SK-N-SH (cell line): ENCODE measurements around the gene ASIC4. TPM values are rescaled to one million over a fixed set of nuclear protein-coding genes. Genes with fewer than 3 reads are reported as not detected.

Source experiments
- CTCF ChIA-PET: fragments of 300-600, 350-600 bp; formaldehyde crosslinking; extraction: SDS; loops from one replicate; lab custom pipeline; 2021; lab: Yijun Ruan, JAX
- POLR2A ChIA-PET: fragments of 350-600 bp; sonication (Branson Sonifier 250); formaldehyde crosslinking; extraction: SDS; loops from one replicate; lab custom pipeline; 2020; ENCODE audit warnings: antibody characterized with exemption, inconsistent platforms; lab: Yijun Ruan, JAX
- DNase-seq: peaks from one replicate; pipeline ENCODE4 v3.0.0; 2012
- H2AFZ ChIP-seq: fragments of 200-600 bp; sonication (generic); 2 replicates; pipeline ENCODE4 v1.8.1; 2016; ENCODE audit warnings: antibody characterized with exemption, mild to moderate bottlenecking, low read depth
- H3F3A ChIP-seq: fragments of 200-600 bp; sonication (generic); replicated peaks from 2 replicates; pipeline ENCODE3; 2016; ENCODE audit warnings: antibody characterized with exemption, mild to moderate bottlenecking; ENCODE audit not compliant: insufficient read depth
- H3K27ac ChIP-seq, 2 experiments: fragments of 200-500 bp in 1 of 2; fragments of 200-600 bp in 1 of 2; sonication (Bioruptor generic) in 1 of 2; sonication (generic), shearing (Covaris generic) in 1 of 2; 2 replicates each; pipeline versions ENCODE4 v1.5.1 to v1.6.1; 2014 to 2016; ENCODE audit warnings: low read depth in 2 of 2, inconsistent platforms in 1 of 2, low read length in 1 of 2, mild to moderate bottlenecking in 1 of 2, mixed read lengths in 1 of 2
- H3K27me3 ChIP-seq: fragments of 200-600 bp; sonication (generic), shearing (Covaris generic); 2 replicates; pipeline ENCODE4 v1.6.1; 2016; ENCODE audit warnings: mixed run types; ENCODE audit not compliant: insufficient read depth
- H3K36me3 ChIP-seq, 2 experiments: fragments of 200-500 bp in 1 of 2; fragments of 200-600 bp in 1 of 2; sonication (Bioruptor generic) in 1 of 2; sonication (generic) in 1 of 2; replicated peaks in 1 of 2; 2 replicates each; pipeline versions ENCODE3 to v1.5.1; 2014 to 2016; ENCODE audit warnings: low read length in 1 of 2, mild to moderate bottlenecking in 1 of 2; ENCODE audit not compliant: insufficient read depth in 2 of 2, control insufficient read depth in 1 of 2
- H3K4me1 ChIP-seq, 2 experiments: fragments of 200-500 bp in 1 of 2; fragments of 200-600 bp in 1 of 2; sonication (Bioruptor generic) in 1 of 2; sonication (generic), shearing (Covaris generic) in 1 of 2; 2 replicates each; pipeline versions ENCODE4 v1.5.1 to v1.6.1; 2014 to 2016; ENCODE audit warnings: low read depth in 1 of 2, low read length in 1 of 2, mixed run types in 1 of 2; ENCODE audit not compliant: insufficient read depth in 2 of 2, control insufficient read depth in 1 of 2
- H3K4me2 ChIP-seq: fragments of 200-600 bp; sonication (generic), shearing (Covaris generic); 2 replicates; pipeline ENCODE4 v1.6.1; 2017; ENCODE audit warnings: mixed run types
- H3K4me3 ChIP-seq, 2 experiments: fragments of 200-500 bp in 1 of 2; fragments of 200-600 bp in 1 of 2; sonication (Bioruptor generic) in 1 of 2; sonication (generic), shearing (Covaris generic) in 1 of 2; 2 replicates each; pipeline versions ENCODE4 v1.5.1 to v1.8.1; 2014 to 2016; ENCODE audit warnings: low read depth in 2 of 2, inconsistent platforms in 1 of 2, low read length in 1 of 2, mild to moderate bottlenecking in 1 of 2, mixed read lengths in 1 of 2, moderate library complexity in 1 of 2
- H3K79me2 ChIP-seq: fragments of 200-600 bp; sonication (generic); 2 replicates; pipeline ENCODE4 v1.8.1; 2017; ENCODE audit warnings: mild to moderate bottlenecking; ENCODE audit not compliant: insufficient read depth
- H3K9ac ChIP-seq: fragments of 200-600 bp; sonication (generic); 2 replicates; pipeline ENCODE4 v1.6.1; 2017; ENCODE audit warnings: mixed run types
- H3K9me2 ChIP-seq: fragments of 200-600 bp; sonication (generic); 2 replicates; pipeline ENCODE4 v1.6.1; 2017; ENCODE audit warnings: mixed run types
- H3K9me3 ChIP-seq: fragments of 200-600 bp; sonication (generic); 2 replicates; pipeline ENCODE4 v1.6.1; 2017; ENCODE audit warnings: mixed run types, mild to moderate bottlenecking, moderate library complexity
- H4K20me1 ChIP-seq: fragments of 200-600 bp; sonication (generic); 2 replicates; pipeline ENCODE4 v1.6.1; 2017; ENCODE audit warnings: mild to moderate bottlenecking, mixed run types; ENCODE audit not compliant: insufficient read depth
- ELF1 ChIP-seq: IDR thresholded peaks from 2 replicates; pipeline ENCODE4 v1.4.0; 2012
- EP300 ChIP-seq, 2 experiments: IDR thresholded peaks; 2 replicates each; pipeline versions ENCODE4 v1.4.0 to v1.6.1; 2012; ENCODE audit warnings: borderline replicate concordance in 1 of 2, low read depth in 1 of 2, low read length in 1 of 2
- EZH2phosphoT487 ChIP-seq: fragments of 200-600 bp; sonication (generic); IDR thresholded peaks from 2 replicates; pipeline ENCODE4 v1.6.1; 2017; ENCODE audit warnings: low read depth, mixed run types, mild to moderate bottlenecking, antibody characterized with exemption, moderate library complexity, borderline replicate concordance
- FOXJ3 ChIP-seq: sonication (generic); formaldehyde crosslinking; IDR thresholded peaks from 2 replicates; pipeline ENCODE4 v1.5.1; 2020; ENCODE audit warnings: mild to moderate bottlenecking, missing genetic modification reagents
- GATA2 ChIP-seq: sonication (generic); formaldehyde crosslinking; IDR thresholded peaks from 2 replicates; pipeline ENCODE4 v1.5.0; 2020; ENCODE audit warnings: mild to moderate bottlenecking, missing genetic modification reagents
- MXI1 ChIP-seq: IDR thresholded peaks from 2 replicates; pipeline ENCODE4 v1.6.1; 2012; ENCODE audit warnings: mild to moderate bottlenecking, low read depth, low read length, improper control_type of control experiment
- POLR2AphosphoS5 ChIP-seq: IDR thresholded peaks from 2 replicates; pipeline ENCODE4 v1.6.1; 2012; ENCODE audit warnings: low read depth, low read length
- RAD21 ChIP-seq: IDR thresholded peaks from 2 replicates; pipeline ENCODE4 v1.6.1; 2012; ENCODE audit warnings: mild to moderate bottlenecking, low read length
- RXRA ChIP-seq: IDR thresholded peaks from 2 replicates; pipeline ENCODE4 v1.4.0; 2012; ENCODE audit warnings: low read depth, mild to moderate bottlenecking, borderline replicate concordance
- SIN3A ChIP-seq: IDR thresholded peaks from 2 replicates; pipeline ENCODE4 v1.6.1; 2012; ENCODE audit warnings: low read depth, mild to moderate bottlenecking, low read length, moderate library complexity, borderline replicate concordance
- SMC3 ChIP-seq: IDR thresholded peaks from 2 replicates; pipeline ENCODE4 v1.6.1; 2012; ENCODE audit warnings: low read depth, low read length, improper control_type of control experiment
- WGBS: methylation state at CpG from one replicate; pipeline ENCODE4 v1.1.6; 2017; ENCODE audit warnings: low lambda C conversion rate; 5-methylcytosine and 5-hydroxymethylcytosine counted together
- polyA plus RNA-seq, 3 experiments: library from polyadenylated mRNA; depleted of rRNA; stranded (reverse); fragments of >200 nt; gene quantifications; 2 replicates each; pipeline ENCODE4 v1.2.3, GENCODE V29; 2012
- TF ChIP-seq, protein P1 (sequence below): IDR thresholded peaks from 2 replicates; pipeline ENCODE4; 2012
- TF ChIP-seq, protein P2 (sequence below): IDR thresholded peaks from 2 replicates; pipeline ENCODE4 v1.4.0; 2012; ENCODE audit warnings: low read depth, borderline replicate concordance
- TF ChIP-seq, protein P3 (sequence below): IDR thresholded peaks from 2 replicates; pipeline ENCODE4 v1.6.1; 2012; ENCODE audit warnings: mild to moderate bottlenecking, low read depth, low read length, moderate library complexity
- TF ChIP-seq, protein P4 (sequence below): IDR thresholded peaks from 2 replicates; pipeline ENCODE4 v1.4.0; 2012; ENCODE audit warnings: low read depth, borderline replicate concordance

ASIC4 gene
- polyA plus RNA-seq, 1 of the 3 experiments (the other 2 are of a cell fraction) = 0.05 TPM

DNA sequence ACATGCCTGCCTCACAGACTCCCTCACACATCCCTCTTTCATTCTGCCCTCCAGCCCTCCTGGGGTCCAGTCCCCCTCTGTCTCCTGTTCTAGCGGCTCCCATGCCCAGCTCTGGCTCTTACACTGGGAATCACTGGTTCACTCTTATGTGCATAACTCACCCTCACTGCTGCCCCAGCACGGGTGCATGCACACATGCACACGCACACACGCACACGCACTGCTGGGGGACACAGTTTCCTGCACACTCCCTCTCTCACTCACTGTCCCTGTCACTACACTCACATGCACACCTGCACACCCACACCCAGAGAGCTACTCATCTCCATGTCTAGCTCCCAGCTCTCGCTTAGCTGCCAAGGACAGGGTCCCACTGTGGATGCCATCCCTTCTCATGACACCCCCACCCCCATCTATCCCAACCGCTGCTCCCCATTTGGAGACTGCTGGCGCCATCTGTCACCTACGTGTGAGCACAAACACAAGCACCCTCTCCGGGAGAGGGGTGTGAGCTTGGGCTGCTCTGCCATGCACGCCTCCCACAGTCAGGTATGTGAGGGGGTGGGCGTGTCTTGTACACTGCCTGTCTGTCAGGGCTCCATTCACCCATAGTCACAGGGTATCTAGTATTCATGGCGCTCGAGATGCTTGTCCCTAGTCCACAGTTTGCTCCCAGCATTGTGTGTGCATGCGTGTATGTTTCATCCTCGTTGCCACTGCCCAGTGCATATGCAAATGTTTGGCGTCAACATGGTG lies 1.8 kb downstream of the ASIC4 start:
- no peak overlapping the region for H3K9ac ChIP-seq
- no peak overlapping the region for H3K4me2 ChIP-seq
- no peaks in the 10 kb centered on the region for H3K9me2 ChIP-seq
- H3K4me3 ChIP-seq = peak overlapping the region in 1 of 2 experiments; percentile 7; a peak in 1 of 4 replicates
- WGBS = 81% methylated on average over 17 of the region's 17 CpGs
- no peaks in the 10 kb centered on the region for H3K9me3 ChIP-seq
- no peaks in the 10 kb centered on the region for H4K20me1 ChIP-seq
- H3K4me1 ChIP-seq = peaks cover 3 to 94% of the 10 kb centered on the region in 2 experiments; a peak in 2 of 4 replicates
- H2AFZ ChIP-seq = no peak overlapping the region
- no peak for DNase-seq
- H3F3A ChIP-seq = no peaks in the 10 kb centered on the region
- CTCF ChIA-PET = interaction anchor here (2.1 to 62.1 kb wide), 4 partner anchors 1 to 113 kb away, joined by 6 to 2824 read pairs (median 1418); partner anchors contain the start of genes ASIC4, CHPF, GMPPA and TMEM198
- no peaks in the 10 kb centered on the region for H3K36me3 ChIP-seq
- POLR2A ChIA-PET = interaction anchor here (5.4 to 13.5 kb wide), 2 partner anchors 11 to 17 kb away, joined by 40 to 210 read pairs; partner anchors contain the start of gene GMPPA
- H3K27me3 ChIP-seq = peaks cover 33% of the 10 kb centered on the region
- H3K79me2 ChIP-seq = no peaks in the 10 kb centered on the region
- peak overlapping the region in 1 of 2 experiments; percentile 96; a peak in 2 of 4 replicates for H3K27ac ChIP-seq
- TF ChIP-seq, protein P1, sequence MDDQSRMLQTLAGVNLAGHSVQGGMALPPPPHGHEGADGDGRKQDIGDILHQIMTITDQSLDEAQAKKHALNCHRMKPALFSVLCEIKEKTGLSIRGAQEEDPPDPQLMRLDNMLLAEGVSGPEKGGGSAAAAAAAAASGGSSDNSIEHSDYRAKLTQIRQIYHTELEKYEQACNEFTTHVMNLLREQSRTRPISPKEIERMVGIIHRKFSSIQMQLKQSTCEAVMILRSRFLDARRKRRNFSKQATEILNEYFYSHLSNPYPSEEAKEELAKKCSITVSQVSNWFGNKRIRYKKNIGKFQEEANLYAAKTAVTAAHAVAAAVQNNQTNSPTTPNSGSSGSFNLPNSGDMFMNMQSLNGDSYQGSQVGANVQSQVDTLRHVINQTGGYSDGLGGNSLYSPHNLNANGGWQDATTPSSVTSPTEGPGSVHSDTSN = no peak
- TF ChIP-seq FOXJ3 (CRISPR knock-in tag) (no peak), RAD21 (no peak), SMC3 (no peak), EP300 (IDR thresholded peaks at IDR 0.05; ENCODE audit: borderline replicate concordance in 1 of 2, low read depth in 1 of 2, low read length in 1 of 2) (no peak), EZH2phosphoT487 (no peak)

DNA sequence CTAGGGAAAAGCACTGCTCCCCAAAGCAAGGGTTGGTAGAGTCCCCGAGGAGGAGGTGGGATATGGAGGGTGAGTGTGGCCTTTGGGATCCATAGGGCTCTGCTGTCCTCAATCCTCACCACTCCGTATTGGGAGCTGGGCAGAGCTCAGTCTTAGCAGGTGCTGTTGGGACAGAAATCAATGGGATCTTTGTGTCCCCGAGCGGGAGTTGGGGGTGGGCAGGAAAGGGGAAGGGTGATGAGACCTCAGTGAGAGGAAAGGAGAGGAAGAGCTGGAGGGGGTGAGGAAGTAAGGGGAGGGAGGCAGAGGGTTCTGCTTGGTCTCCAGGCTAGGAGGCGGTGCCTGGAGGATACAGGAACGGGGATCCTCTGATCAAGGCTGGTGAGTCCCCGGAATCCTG lies 2.6 kb downstream of the ASIC4 start:
- Histone ChIP-seq H3K36me3 (no peaks in the 10 kb centered on the region), H3K9me2 (no peaks in the 10 kb centered on the region), H3K4me1 (peaks cover 12 to 94% of the 10 kb centered on the region in 2 experiments; a peak in 2 of 4 replicates), H3K9ac (no peak overlapping the region), H2AFZ (no peak overlapping the region), H3K4me2 (no peak overlapping the region), H3K27me3 (peaks cover 33% of the 10 kb centered on the region), H3K9me3 (no peaks in the 10 kb centered on the region), H3K27ac (no peak overlapping the region), H3K79me2 (no peaks in the 10 kb centered on the region), H3K4me3 (no peak overlapping the region), H3F3A (no peaks in the 10 kb centered on the region), H4K20me1 (no peaks in the 10 kb centered on the region)
- no peak for TF ChIP-seq GATA2 (CRISPR knock-in tag)
- TF ChIP-seq MXI1 = no peak
- TF ChIP-seq, protein P2, sequence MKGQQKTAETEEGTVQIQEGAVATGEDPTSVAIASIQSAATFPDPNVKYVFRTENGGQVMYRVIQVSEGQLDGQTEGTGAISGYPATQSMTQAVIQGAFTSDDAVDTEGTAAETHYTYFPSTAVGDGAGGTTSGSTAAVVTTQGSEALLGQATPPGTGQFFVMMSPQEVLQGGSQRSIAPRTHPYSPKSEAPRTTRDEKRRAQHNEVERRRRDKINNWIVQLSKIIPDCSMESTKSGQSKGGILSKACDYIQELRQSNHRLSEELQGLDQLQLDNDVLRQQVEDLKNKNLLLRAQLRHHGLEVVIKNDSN = no peak
- TF ChIP-seq, protein P3, sequence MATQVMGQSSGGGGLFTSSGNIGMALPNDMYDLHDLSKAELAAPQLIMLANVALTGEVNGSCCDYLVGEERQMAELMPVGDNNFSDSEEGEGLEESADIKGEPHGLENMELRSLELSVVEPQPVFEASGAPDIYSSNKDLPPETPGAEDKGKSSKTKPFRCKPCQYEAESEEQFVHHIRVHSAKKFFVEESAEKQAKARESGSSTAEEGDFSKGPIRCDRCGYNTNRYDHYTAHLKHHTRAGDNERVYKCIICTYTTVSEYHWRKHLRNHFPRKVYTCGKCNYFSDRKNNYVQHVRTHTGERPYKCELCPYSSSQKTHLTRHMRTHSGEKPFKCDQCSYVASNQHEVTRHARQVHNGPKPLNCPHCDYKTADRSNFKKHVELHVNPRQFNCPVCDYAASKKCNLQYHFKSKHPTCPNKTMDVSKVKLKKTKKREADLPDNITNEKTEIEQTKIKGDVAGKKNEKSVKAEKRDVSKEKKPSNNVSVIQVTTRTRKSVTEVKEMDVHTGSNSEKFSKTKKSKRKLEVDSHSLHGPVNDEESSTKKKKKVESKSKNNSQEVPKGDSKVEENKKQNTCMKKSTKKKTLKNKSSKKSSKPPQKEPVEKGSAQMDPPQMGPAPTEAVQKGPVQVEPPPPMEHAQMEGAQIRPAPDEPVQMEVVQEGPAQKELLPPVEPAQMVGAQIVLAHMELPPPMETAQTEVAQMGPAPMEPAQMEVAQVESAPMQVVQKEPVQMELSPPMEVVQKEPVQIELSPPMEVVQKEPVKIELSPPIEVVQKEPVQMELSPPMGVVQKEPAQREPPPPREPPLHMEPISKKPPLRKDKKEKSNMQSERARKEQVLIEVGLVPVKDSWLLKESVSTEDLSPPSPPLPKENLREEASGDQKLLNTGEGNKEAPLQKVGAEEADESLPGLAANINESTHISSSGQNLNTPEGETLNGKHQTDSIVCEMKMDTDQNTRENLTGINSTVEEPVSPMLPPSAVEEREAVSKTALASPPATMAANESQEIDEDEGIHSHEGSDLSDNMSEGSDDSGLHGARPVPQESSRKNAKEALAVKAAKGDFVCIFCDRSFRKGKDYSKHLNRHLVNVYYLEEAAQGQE = no peak
- no peak for TF ChIP-seq SIN3A
- TF ChIP-seq POLR2AphosphoS5 = no peak
- TF ChIP-seq, protein P4, sequence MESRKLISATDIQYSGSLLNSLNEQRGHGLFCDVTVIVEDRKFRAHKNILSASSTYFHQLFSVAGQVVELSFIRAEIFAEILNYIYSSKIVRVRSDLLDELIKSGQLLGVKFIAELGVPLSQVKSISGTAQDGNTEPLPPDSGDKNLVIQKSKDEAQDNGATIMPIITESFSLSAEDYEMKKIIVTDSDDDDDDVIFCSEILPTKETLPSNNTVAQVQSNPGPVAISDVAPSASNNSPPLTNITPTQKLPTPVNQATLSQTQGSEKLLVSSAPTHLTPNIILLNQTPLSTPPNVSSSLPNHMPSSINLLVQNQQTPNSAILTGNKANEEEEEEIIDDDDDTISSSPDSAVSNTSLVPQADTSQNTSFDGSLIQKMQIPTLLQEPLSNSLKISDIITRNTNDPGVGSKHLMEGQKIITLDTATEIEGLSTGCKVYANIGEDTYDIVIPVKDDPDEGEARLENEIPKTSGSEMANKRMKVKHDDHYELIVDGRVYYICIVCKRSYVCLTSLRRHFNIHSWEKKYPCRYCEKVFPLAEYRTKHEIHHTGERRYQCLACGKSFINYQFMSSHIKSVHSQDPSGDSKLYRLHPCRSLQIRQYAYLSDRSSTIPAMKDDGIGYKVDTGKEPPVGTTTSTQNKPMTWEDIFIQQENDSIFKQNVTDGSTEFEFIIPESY = no peak
- TF ChIP-seq RXRA = no peak
- TF ChIP-seq SMC3 = no peak
- no peak for TF ChIP-seq ELF1
- DNase-seq = no peak
- CTCF ChIA-PET = interaction anchor here (1.6 to 62.1 kb wide), 4 partner anchors 2 to 114 kb away, joined by 5 to 2824 read pairs (median 1418); partner anchors contain the start of genes ASIC4, CHPF, GMPPA and TMEM198
- POLR2A ChIA-PET = interaction anchor here (13.5 kb wide), 1 partner anchor 10 kb away, joined by 210 read pairs; no protein-coding TSS in a partner anchor
- WGBS = 79% methylated on average over 7 of the region's 7 CpGs
